Aorta (tissue), 5 donors: ENCODE results near the gene FUCA1. TPM values are rescaled to one million over a fixed set of nuclear protein-coding genes. Genes with fewer than 3 reads are reported as not detected.
"Not testable (repeated sequence)": the region's sequence is repeated elsewhere in the genome, so short reads cannot be mapped to it uniquely, and the experiment has no call there.

Source experiments
- ATAC-seq: fragments of 200-7000 bp; cut with Tn5 transposase; one replicate; pipeline ENCODE4 v1.9.1; 2022; ENCODE audit warnings: moderate library complexity; ENCODE audit not compliant: low FRiP score
- DNase-seq, 2 donors: peaks; one replicate each; pipeline ENCODE4 v3.0.0-alpha.2; 2020
- H3K27ac ChIP-seq, 2 donors: one replicate each; pipeline ENCODE4 v1.5.1; 2013; ENCODE audit warnings: low read length in 2 of 2, mild to moderate bottlenecking in 2 of 2, moderate library complexity in 2 of 2, control low read depth in 1 of 2, inconsistent platforms in 1 of 2, low read depth in 1 of 2
- H3K27me3 ChIP-seq, 2 donors: one replicate each; pipeline ENCODE4 v1.6.1; 2013; ENCODE audit warnings: control low read depth in 1 of 2, low read length in 1 of 2, mild to moderate bottlenecking in 1 of 2, moderate library complexity in 1 of 2; ENCODE audit not compliant: insufficient read depth in 2 of 2, control insufficient read depth in 1 of 2
- H3K36me3 ChIP-seq, 2 donors: one replicate each; pipeline ENCODE4 v1.6.1; 2013; ENCODE audit warnings: control low read depth in 1 of 2, low read length in 1 of 2, mild to moderate bottlenecking in 1 of 2; ENCODE audit not compliant: insufficient read depth in 2 of 2, control insufficient read depth in 1 of 2
- H3K4me1 ChIP-seq, 2 donors: one replicate each; pipeline ENCODE4 v1.6.1; 2013; ENCODE audit warnings: low read length in 2 of 2, control low read depth in 1 of 2, mild to moderate bottlenecking in 1 of 2, moderate library complexity in 1 of 2; ENCODE audit not compliant: insufficient read depth in 2 of 2, control insufficient read depth in 1 of 2
- H3K4me3 ChIP-seq, 2 donors: one replicate each; pipeline ENCODE4 v1.5.1; 2013; ENCODE audit warnings: low read length in 2 of 2, control low read depth in 1 of 2, mild to moderate bottlenecking in 1 of 2
- H3K9me3 ChIP-seq: one replicate; pipeline ENCODE4 v1.6.1; 2013; ENCODE audit warnings: mild to moderate bottlenecking, low read length; ENCODE audit not compliant: control insufficient read depth
- WGBS, 2 donors: extraction: QIAGEN DNeasy Blood & Tissue Kit; methylation state at CpG; one replicate each; pipeline ENCODE4 v1.1.7; 2013; 5-methylcytosine and 5-hydroxymethylcytosine counted together
- intact Hi-C, 2 donors: fragments of 100-400 bp; cut with DNase I; formaldehyde crosslinking; loops; one replicate each; pipeline versions ENCODE4 v1.14.2 to v1.15.0; 2022
- polyA plus RNA-seq, 2 donors: library from polyadenylated mRNA; stranded (reverse); fragments of 200-250 nt; gene quantifications; one replicate each; pipeline ENCODE4 v1.2.3, GENCODE V29; 2013
- total RNA-seq, 2 donors: library from RNA; stranded (reverse); fragmentation: NEBNext Ultra II Directional; extraction: Animal tissue kit (Norgen Biotek cat#: 25700); gene quantifications; one replicate each; pipeline ENCODE4 v1.2.1, GENCODE V29; 2021
- donor health status: healthy with polysubstance abuse.
- donor health status: Bipolar disorder and iron deficiency.
- donor health status: DM: no; HTN: no; CAD: no.
- donor health status: DM: no; HTN: no; CAD: no.
- donor health status: DM: yes; HTN: yes; CAD: no.

Gene FUCA1
- total and polyA plus RNA-seq, 4 donors, result 26.0 to 36.6 (median 33.3) TPM

DNA sequence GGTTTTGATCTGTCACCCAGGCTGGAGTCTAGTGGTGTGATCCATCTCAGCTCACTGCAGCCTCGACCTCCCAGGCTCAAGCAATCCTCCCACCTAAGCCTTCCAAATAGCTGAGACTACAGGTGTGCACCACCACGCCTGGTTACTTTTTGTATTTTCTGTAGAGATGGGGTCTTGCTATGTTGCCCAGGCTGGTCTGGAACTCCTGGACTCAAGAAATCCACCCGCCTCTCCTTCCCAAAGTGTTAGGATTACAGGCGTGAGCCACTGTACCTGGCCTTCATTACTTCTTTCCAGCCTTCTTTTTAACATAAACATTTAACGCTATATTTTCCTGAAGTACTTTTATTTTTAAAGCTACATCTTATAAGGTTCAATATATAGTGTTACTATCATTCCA lies 24.4 kb downstream of the FUCA1 start:
- 90% methylated on average over 5 of the region's 5 CpGs for WGBS, 2 donors
- ATAC-seq (no peak), DNase-seq (no peak)
- Histone ChIP-seq H3K36me3 (peaks cover 2 to 5% of the 10 kb centered on the region in 2 donors), H3K27me3 (no peaks in the 10 kb centered on the region), H3K4me1 (no peaks in the 10 kb centered on the region), H3K9me3 (no peaks in the 10 kb centered on the region), H3K27ac (no peak overlapping the region), H3K4me3 (no peak overlapping the region)
- intact Hi-C loops, result no loop called here

DNA sequence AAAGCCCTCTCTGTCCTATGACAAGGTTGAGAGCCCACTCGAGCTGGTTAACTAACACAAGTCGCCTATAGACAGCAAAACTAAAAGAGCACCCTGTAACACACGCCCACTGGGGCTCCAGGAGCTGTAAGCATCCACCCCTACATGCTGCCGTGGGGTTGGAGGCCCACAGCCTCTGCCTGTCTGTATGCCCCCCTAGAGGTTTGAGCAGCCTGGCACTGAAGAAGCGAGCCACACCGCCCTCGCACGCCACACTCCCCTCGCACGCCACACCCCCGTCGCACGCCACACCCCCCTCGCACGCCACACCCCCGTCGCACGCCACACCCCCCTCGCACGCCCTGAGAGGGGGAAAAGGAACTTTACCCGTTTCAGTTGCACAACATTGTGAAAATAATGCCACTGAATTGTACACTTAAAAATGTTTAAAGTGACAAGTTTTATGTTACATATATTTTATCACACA lies 29.7 kb downstream of the FUCA1 start:
- Histone ChIP-seq H3K4me3 (no peak overlapping the region), H3K27me3 (no peaks in the 10 kb centered on the region), H3K27ac (no peak overlapping the region), H3K36me3 (no peaks in the 10 kb centered on the region), H3K4me1 (no peaks in the 10 kb centered on the region), H3K9me3 (no peaks in the 10 kb centered on the region)
- ATAC-seq (peak; percentile 92), DNase-seq (peak; percentile 79 to 91)
- intact Hi-C loops, result no loop called here
- 0 to 1% methylated on average over 20 to 21 of the region's 21 CpGs for WGBS, 2 donors

DNA sequence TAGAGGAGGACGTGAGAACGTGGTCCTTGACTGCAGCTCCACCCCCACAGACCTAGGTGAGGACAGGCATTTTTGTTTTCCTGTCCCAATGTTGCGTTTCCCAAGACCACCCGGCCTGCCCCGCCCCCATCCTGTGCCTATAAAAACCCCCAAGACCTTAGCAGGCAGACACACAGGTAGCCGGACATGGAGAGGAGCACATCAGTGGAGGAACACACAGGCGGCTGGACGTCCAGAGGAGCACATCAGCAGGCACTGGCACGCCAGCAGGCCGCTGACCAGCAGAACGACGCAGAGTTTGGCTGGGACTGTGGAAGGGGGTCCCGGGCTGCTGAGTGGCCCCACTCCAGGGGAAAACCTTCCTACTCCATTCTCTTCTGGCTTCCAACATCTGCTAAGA lies 30.2 kb downstream of the FUCA1 start:
- ATAC-seq (no peak), DNase-seq (peak in 1 of 2 donors; percentile 46)
- no peaks in the 10 kb centered on the region for H3K9me3 ChIP-seq
- intact Hi-C loops, result no loop called here
- no peak overlapping the region for H3K4me3 ChIP-seq
- H3K27ac ChIP-seq, result no peak overlapping the region
- WGBS, 2 donors, result 15 to 16% methylated on average over 13 of the region's 13 CpGs
- H3K27me3 ChIP-seq, result no peaks in the 10 kb centered on the region
- H3K36me3 ChIP-seq, result no peaks in the 10 kb centered on the region
- no peaks in the 10 kb centered on the region for H3K4me1 ChIP-seq

DNA sequence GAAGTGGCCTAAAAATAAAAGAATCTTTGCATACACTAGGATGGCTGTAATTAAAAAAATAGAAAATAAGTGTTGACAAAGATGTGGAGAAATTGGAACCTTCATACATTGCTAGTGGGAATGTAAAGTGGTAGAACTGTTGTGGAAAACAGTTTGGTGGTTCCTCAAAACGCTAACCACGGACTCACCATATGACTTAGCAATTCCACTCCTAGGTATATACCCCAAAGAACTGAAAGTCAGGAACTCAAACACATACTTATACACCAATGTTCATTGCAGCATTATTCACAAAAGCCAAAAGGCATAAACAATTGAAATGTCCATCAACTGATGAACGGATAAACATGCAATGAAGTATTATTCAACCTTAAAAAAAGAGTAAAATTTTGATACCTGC lies 32.1 kb downstream of the FUCA1 start:
- Histone ChIP-seq H3K36me3 (no peaks in the 10 kb centered on the region), H3K9me3 (no peaks in the 10 kb centered on the region), H3K4me1 (no peaks in the 10 kb centered on the region), H3K27ac (no peak overlapping the region), H3K27me3 (no peaks in the 10 kb centered on the region), H3K4me3 (no peak overlapping the region)
- ATAC-seq (no peak), DNase-seq (no peak)
- 75 to 78% methylated on average over 3 of the region's 3 CpGs for WGBS, 2 donors
- intact Hi-C loops, result no loop called here

DNA sequence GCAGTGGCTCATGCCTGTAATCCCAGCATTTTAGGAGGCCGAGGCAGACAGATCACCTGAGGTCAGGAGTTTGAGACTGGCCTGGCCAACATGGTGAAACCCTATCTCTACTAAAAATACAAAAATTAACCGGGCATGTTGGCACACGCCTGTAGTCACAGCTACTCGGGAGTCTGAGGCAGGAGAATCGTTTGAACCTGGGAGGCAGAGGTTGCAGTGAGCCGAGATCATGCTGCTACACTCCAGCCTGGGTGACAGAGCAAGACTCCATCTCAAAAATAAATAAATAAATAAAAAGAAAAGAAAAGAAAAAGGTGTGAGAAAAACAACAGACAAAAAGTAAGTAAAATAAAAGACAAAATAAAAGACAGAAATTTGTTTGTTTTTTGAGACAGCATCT lies 33.9 kb downstream of the FUCA1 start:
- H3K36me3 ChIP-seq, DNase-seq, H3K4me3 ChIP-seq, intact Hi-C loops, H3K4me1 ChIP-seq, H3K9me3 ChIP-seq, H3K27me3 ChIP-seq, ATAC-seq, H3K27ac ChIP-seq: not testable (repeated sequence)
- WGBS, 2 donors, result 57 to 58% methylated on average over 6 of the region's 6 CpGs

DNA sequence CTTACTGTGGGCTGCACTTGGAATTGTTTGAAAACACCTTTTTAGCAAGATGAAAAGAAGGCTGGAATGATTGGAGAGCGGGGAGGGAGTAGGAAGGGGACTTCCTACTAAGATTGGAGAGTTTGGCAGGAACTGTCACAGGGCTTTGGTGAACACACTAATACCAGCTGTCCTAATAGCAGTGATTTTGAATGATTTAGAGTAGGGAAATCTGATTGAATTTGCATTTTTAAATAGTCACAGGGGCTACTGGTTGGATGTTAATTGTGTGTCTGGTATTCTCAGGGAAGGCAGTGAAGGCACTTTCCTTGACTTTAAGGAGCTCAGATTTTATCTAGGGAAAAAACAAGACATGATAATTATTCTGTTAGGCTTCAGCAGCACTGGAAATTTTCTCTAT lies 40.4 kb downstream of the FUCA1 start:
- H3K9me3 ChIP-seq, result no peaks in the 10 kb centered on the region
- H3K27me3 ChIP-seq, result no peaks in the 10 kb centered on the region
- no peak for DNase-seq
- no peak for ATAC-seq
- peaks cover 0 to 1% of the 10 kb centered on the region in 2 donors for H3K4me1 ChIP-seq
- 85 to 93% methylated on average over 1 of the region's 1 CpG for WGBS, 2 donors
- intact Hi-C loops, result no loop called here
- H3K4me3 ChIP-seq, result no peak overlapping the region
- no peaks in the 10 kb centered on the region for H3K36me3 ChIP-seq
- no peak overlapping the region for H3K27ac ChIP-seq

DNA sequence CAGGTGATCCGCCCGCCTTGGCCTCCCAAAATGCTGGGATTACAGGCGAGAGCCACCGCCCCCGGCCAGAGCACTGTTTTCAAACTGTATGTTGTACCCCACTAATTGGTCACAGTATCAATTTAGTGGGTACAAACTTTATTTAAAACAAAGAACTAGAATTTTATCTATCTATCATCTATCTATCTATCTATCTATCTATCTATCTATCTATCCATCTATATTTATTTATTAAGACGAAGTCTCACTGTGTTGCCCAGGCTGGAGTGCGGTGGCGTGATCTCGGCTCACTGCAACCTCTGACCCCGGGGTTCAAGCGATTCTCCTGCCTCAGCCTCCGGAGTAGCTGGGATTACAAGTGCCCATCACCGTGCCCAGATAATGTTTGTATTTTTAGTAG lies 41.5 kb downstream of the FUCA1 start:
- H3K9me3 ChIP-seq, H3K4me1 ChIP-seq, intact Hi-C loops, H3K27me3 ChIP-seq, ATAC-seq, DNase-seq, H3K4me3 ChIP-seq, H3K27ac ChIP-seq, H3K36me3 ChIP-seq: not testable (repeated sequence)
- WGBS, 2 donors, result 96 to 97% methylated on average over 13 of the region's 13 CpGs

DNA sequence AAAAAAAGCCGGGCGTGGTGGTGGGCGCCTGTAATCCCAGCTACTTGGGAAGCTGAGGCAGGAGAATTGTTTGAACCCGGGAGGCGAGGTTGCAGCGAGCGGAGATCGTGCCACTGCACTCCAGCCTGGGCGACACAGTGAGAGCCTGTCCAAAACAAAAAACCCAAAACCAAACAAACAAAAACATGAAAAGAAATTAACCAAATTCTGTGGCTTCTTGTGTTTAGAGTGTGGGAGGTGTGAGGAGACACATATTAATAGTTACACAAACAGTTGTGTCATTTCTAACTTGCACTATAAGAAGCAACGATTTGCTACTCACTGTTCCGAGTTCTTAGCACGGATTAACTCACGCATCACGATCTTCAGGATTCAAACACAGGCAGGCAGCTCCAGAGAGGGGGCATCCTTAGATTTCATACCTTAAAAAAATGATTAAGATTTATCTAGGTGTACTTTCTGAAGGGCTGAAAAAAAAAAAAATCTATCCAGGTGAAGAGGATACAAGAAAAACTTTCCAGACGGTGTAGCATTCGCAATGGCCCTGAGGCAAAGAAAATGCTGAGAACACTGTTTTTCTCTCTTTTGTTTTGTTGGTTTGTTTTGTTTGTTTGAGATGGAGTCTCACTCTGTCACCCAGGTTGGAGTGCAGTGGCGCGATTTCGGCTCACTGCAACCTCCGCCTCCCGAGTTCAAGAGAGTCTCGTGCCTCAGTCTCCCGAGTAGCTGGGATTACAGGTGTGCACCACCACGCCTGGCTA lies 42.1 kb downstream of the FUCA1 start:
- 57 to 66% methylated on average over 22 to 24 of the region's 24 CpGs for WGBS, 2 donors
- DNase-seq (no peak), ATAC-seq (no peak)
- intact Hi-C loops, result no loop called here
- Histone ChIP-seq H3K27ac (no peak overlapping the region), H3K27me3 (no peaks in the 10 kb centered on the region), H3K9me3 (no peaks in the 10 kb centered on the region), H3K36me3 (no peaks in the 10 kb centered on the region), H3K4me1 (peaks cover 0 to 1% of the 10 kb centered on the region in 2 donors), H3K4me3 (peak overlapping the region in 1 of 2 donors; percentile 91)

DNA sequence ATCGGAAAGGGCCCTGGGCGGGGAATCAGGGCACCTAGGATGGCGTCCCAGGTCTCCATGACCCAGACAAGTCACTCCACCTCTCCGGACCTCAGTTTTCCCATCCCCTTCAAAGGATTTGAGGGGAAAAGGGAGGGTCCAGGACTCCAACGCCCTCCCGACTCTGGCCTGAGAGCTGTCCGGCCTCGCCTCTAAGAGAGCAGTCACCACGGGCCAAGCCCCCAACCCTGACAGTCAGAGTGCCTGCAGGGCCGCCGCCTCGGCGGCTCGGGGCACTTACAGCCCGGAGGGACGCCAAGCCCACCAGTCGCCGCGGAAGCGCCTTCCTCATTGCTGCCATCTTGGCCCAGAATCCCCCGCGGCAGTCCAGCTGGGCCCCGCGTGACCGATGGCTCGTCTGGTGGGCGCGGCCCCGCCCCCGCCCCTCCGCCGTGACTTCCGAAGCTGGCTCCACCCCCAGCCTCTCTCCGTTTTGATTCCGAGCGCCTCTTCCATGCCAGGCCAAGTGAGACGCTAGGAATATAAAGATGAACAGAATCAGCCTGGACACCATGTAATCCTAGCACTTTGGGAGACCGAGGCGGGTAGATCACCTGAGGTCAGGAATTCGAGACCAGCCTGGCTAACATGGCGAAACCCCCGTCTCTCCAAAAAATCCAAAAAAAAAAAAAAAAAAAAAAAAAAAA lies 42.9 kb downstream of the FUCA1 start, which contains the start of gene HMGCL:
HMGCL (minus strand) TSS at position 354 of the 686 bp plus-strand sequence; CDS start at position 340, 14 bp downstream.
- Histone ChIP-seq H3K27ac (peak within 1 kb of the TSS; percentile 47 to 66), H3K9me3 (no peaks in the 10 kb centered on the region), H3K4me1 (peaks cover 0 to 1% of the 10 kb centered on the region in 2 donors), H3K4me3 (peak within 1 kb of the TSS; percentile 36 to 91), H3K36me3 (no peaks in the 10 kb centered on the region), H3K27me3 (no peaks in the 10 kb centered on the region)
- ATAC-seq (peak; percentile 97), DNase-seq (peak; percentile 95 to 96)
- 0% methylated on average over 40 to 42 of the region's 42 CpGs for WGBS, 2 donors
- intact Hi-C loops, result no loop called here
